Endothelial cell of umbilical vein (primary cell): ENCODE results near the gene SPAM1.

Experiments
- CTCF ChIP-seq, 2 donors: IDR thresholded peaks; 1 replicate in 1 of 2; 2 replicates in 1 of 2; pipeline ENCODE4 v1.5.1; 2011; ENCODE audit warnings: low read length in 2 of 2, mild to moderate bottlenecking in 2 of 2, moderate library complexity in 2 of 2, control low read depth in 1 of 2, inconsistent platforms in 1 of 2, low read depth in 1 of 2; ENCODE audit not compliant: insufficient read depth in 1 of 2; ENCODE audit errors: extremely low read depth in 1 of 2
- EZH2 ChIP-seq: IDR thresholded peaks from 2 replicates; pipeline ENCODE4 v1.6.1; 2012; ENCODE audit warnings: borderline replicate concordance, low read depth, mild to moderate bottlenecking, moderate library complexity, low read length, inconsistent platforms; ENCODE audit not compliant: severe bottlenecking
- FOS ChIP-seq: IDR thresholded peaks from 2 replicates; pipeline ENCODE4 v1.6.1; 2011; ENCODE audit warnings: mild to moderate bottlenecking, low read length, moderate library complexity, borderline replicate concordance; ENCODE audit not compliant: insufficient read depth
- POLR2A ChIP-seq: IDR thresholded peaks from 2 replicates; pipeline ENCODE4 v1.6.1; 2012; ENCODE audit warnings: low read depth, mild to moderate bottlenecking, control low read depth, low read length

- TF ChIP-seq CTCF (IDR thresholded peaks at IDR 0.05; ENCODE audit: extremely low read depth in 1 of 2, insufficient read depth in 1 of 2, low read depth in 1 of 2, low read length in 2 of 2) (no peak), POLR2A (no peak), EZH2 (no peak), FOS (no peak)
Observed at GRCh38 chr7:123939784-123940183, 14.7 kb downstream of the SPAM1 start.
